GM12878 (cell line): Measurements from ENCODE around the gene ELP6. TPM values are rescaled to one million over a fixed set of nuclear protein-coding genes. Genes with fewer than 3 reads are reported as not detected.

ENCODE experiments used
- BACH1 ChIP-seq: fragments of 450-650 bp; IDR thresholded peaks from 2 replicates; pipeline ENCODE4 v1.6.1; 2017; ENCODE audit warnings: mild to moderate bottlenecking, borderline replicate concordance
- CBFB ChIP-seq: IDR thresholded peaks from 2 replicates; pipeline ENCODE4 v1.6.1; 2016; ENCODE audit warnings: antibody characterized with exemption, low read depth
- CREB1 ChIP-seq: IDR thresholded peaks from 2 replicates; pipeline ENCODE4 v1.6.1; 2012; ENCODE audit warnings: low read depth, mild to moderate bottlenecking, inconsistent platforms
- CTCF ChIP-seq, 3 experiments: IDR thresholded peaks in 2 of 3; conservative IDR thresholded peaks in 1 of 3; 2 replicates each; pipeline ENCODE4 v1.5.1; 2011; ENCODE audit warnings: low read depth in 3 of 3, low read length in 3 of 3, mild to moderate bottlenecking in 3 of 3, control low read depth in 2 of 3, moderate library complexity in 2 of 3, inconsistent platforms in 1 of 3, mixed read lengths in 1 of 3; ENCODE audit not compliant: control insufficient read depth in 2 of 3, insufficient read depth in 1 of 3; ENCODE audit errors: extremely low read depth in 1 of 3
- E2F4 ChIP-seq: IDR thresholded peaks from 2 replicates; pipeline ENCODE4 v1.6.1; 2012; ENCODE audit warnings: low read depth, low read length, improper control_type of control experiment
- ETV6 ChIP-seq, 2 experiments: fragments of 450-650 bp in 1 of 2; IDR thresholded peaks in 1 of 2; conservative IDR thresholded peaks in 1 of 2; 2 replicates each; pipeline ENCODE4 v1.6.1; 2014; ENCODE audit warnings: antibody characterized with exemption in 1 of 2, borderline replicate concordance in 1 of 2, low read depth in 1 of 2, mild to moderate bottlenecking in 1 of 2, moderate library complexity in 1 of 2
- GATAD2B ChIP-seq: fragments of 450-650 bp; conservative IDR thresholded peaks from 2 replicates; pipeline ENCODE4 v1.6.1; 2017; ENCODE audit warnings: low read depth, mild to moderate bottlenecking, moderate library complexity
- HDGF ChIP-seq: fragments of 450-650 bp; IDR thresholded peaks from 2 replicates; pipeline ENCODE4 v1.6.1; 2016; ENCODE audit warnings: antibody characterized with exemption
- IKZF1 ChIP-seq: fragments of 450-650 bp; conservative IDR thresholded peaks from 2 replicates; pipeline ENCODE4 v1.6.1; 2017; ENCODE audit warnings: antibody characterized with exemption, mild to moderate bottlenecking
- JUNB ChIP-seq: IDR thresholded peaks from 2 replicates; pipeline ENCODE4 v1.6.1; 2016; ENCODE audit warnings: antibody characterized with exemption, mild to moderate bottlenecking
- MLLT1 ChIP-seq: fragments of 450-650 bp; IDR thresholded peaks from 2 replicates; pipeline ENCODE4 v1.6.1; 2016; ENCODE audit warnings: mild to moderate bottlenecking
- NBN ChIP-seq: fragments of 450-650 bp; IDR thresholded peaks from 2 replicates; pipeline ENCODE4 v1.6.1; 2016
- NFYA ChIP-seq: IDR thresholded peaks from 2 replicates; pipeline ENCODE4 v1.6.1; 2011; ENCODE audit warnings: low read depth, mild to moderate bottlenecking, low read length, improper control_type of control experiment, borderline replicate concordance
- NKRF ChIP-seq: fragments of 450-650 bp; conservative IDR thresholded peaks from 2 replicates; pipeline ENCODE4 v1.6.1; 2017; ENCODE audit warnings: mild to moderate bottlenecking, moderate library complexity
- NR2C2 ChIP-seq: IDR thresholded peaks from 2 replicates; pipeline ENCODE4 v1.6.1; 2011; ENCODE audit warnings: borderline replicate concordance, low read depth; ENCODE audit not compliant: control insufficient read depth, insufficient read length
- NRF1 ChIP-seq: conservative IDR thresholded peaks from 2 replicates; pipeline ENCODE4 v1.6.1; 2011; ENCODE audit warnings: mild to moderate bottlenecking, low read depth, low read length, improper control_type of control experiment
- PML ChIP-seq: IDR thresholded peaks from 2 replicates; pipeline ENCODE4 v1.6.1; 2012; ENCODE audit warnings: low read length, inconsistent platforms
- RELA ChIP-seq: fragments of 450-650 bp; IDR thresholded peaks from 2 replicates; pipeline ENCODE4 v1.8.0; 2014; ENCODE audit warnings: borderline replicate concordance; ENCODE audit not compliant: partially characterized antibody
- TBL1XR1 ChIP-seq: IDR thresholded peaks from 2 replicates; pipeline ENCODE4 v1.6.1; 2012; ENCODE audit warnings: low read depth, low read length, improper control_type of control experiment
- WRNIP1 ChIP-seq: IDR thresholded peaks from 2 replicates; pipeline ENCODE4 v1.6.1; 2011; ENCODE audit warnings: low read depth, low read length, improper control_type of control experiment, borderline replicate concordance
- ZBTB33 ChIP-seq: fragments of 450-650 bp; IDR thresholded peaks from 2 replicates; pipeline ENCODE4 v1.6.1; 2017; ENCODE audit warnings: mild to moderate bottlenecking
- ZNF24 ChIP-seq: fragments of 450-650 bp; IDR thresholded peaks from 2 replicates; pipeline ENCODE4 v1.6.1; 2017; ENCODE audit warnings: antibody characterized with exemption, mild to moderate bottlenecking
- polyA plus RNA-seq, 11 experiments: library from polyadenylated mRNA; depleted of rRNA in 4 of 11; unstranded in 6 of 11; stranded (reverse) in 5 of 11; fragments of >200 nt; fragmentation: Nextera tagmentation in 4 of 11; fragmentation: Illumina TruSeq in 1 of 11; extraction: Ambion mirVana in 4 of 11; extraction: Trizol in 1 of 11; gene quantifications; 1 replicate in 1 of 11; 2 replicates in 10 of 11; pipeline versions ENCODE4 v1.2.1 to v1.2.3, GENCODE V29; 2011 to 2016; ENCODE audit warnings: inconsistent platforms in 2 of 11, missing spikeins in 2 of 11, low read depth in 1 of 11
- total RNA-seq, 4 experiments: library from RNA; depleted of rRNA in 3 of 4; stranded (reverse); fragments of >200 nt in 3 of 4; fragmentation: Illumina TruSeq in 1 of 4; extraction: Trizol in 1 of 4; gene quantifications; 2 replicates each; pipeline versions ENCODE4 v1.2.1 to v1.2.3, GENCODE V29; 2013 to 2021

ELP6 gene
- total and polyA plus RNA-seq, 10 of the 15 experiments (the other 5 are each of a cell fraction or from before 2014, with no cell fraction given) = 39.5 to 83.3 (median 50.2) TPM

- TF ChIP-seq ZNF24 (0 out of 2 replicates have a peak, but pooled peaks have one; percentile 54), ETV6 (conservative IDR thresholded peaks at IDR 0.05 in 1 of 2, IDR thresholded peaks at IDR 0.05 in 1 of 2; ENCODE audit: borderline replicate concordance in 1 of 2, low read depth in 1 of 2) (no peak), IKZF1 (peak; percentile 92), HDGF (peak; percentile 50; the same call in 1 of the 2 replicates), NR2C2 (peak; percentile 74), CTCF (IDR thresholded peaks at IDR 0.05 in 2 of 3, conservative IDR thresholded peaks at IDR 0.05 in 1 of 3; ENCODE audit: control insufficient read depth in 2 of 3, extremely low read depth in 1 of 3, insufficient read depth in 1 of 3, low read depth in 3 of 3, low read length in 3 of 3) (peak; percentile 78 to 96 (median 80)), JUNB (no peak), RELA (peak; percentile 35), CREB1 (peak; percentile 40; the same call in 1 of the 2 replicates), NFYA (no peak), NBN (no peak), WRNIP1 (no peak), PML (no peak), E2F4 (no peak), NKRF (peak; percentile 97), TBL1XR1 (peak; percentile 99), MLLT1 (peak; percentile 97), ZBTB33 (peak; percentile 74; the same call in 1 of the 2 replicates), CBFB (no peak), NRF1 (peak; percentile 61), BACH1 (peak; percentile 92), GATAD2B (peak; percentile 99)
Measured at GRCh38 chr3:47475570-47476329, 37.8 kb downstream of the ELP6 start, which contains the start of gene SCAP (continued).
